Caco-2 (cell line): ENCODE data around the gene DCAF11. TPM values are rescaled to one million over a fixed set of nuclear protein-coding genes. Genes with fewer than 3 reads are reported as not detected.

Experiments
- BruUV-seq: library from RNA; stranded (reverse); fragments of 400-500 nt; replicated peaks from 2 replicates; lab custom pipeline; 2021; lab: Mats Ljungman, UMichigan
- CTCF ChIA-PET: fragments of 300-600 bp; sonication (Branson Sonifier 250); formaldehyde crosslinking; loops from one replicate; lab custom pipeline; 2022; ENCODE audit warnings: antibody characterized with exemption; lab: Charles Lee
- POLR2A ChIA-PET: fragments of 300-600 bp; sonication (Branson Sonifier 250); formaldehyde crosslinking; loops from one replicate; lab custom pipeline; 2022; ENCODE audit warnings: antibody characterized with exemption; lab: Charles Lee
- DNase-seq, 2 experiments: peaks; one replicate each; pipeline versions ENCODE4 v3.0.0 to v3.0.0-alpha.2; 2020 to 2022
- H3K27me3 ChIP-seq: replicated peaks from 2 replicates; pipeline ENCODE4 v1.6.0; 2011; ENCODE audit warnings: low read length; ENCODE audit not compliant: control insufficient read depth, insufficient read depth
- H3K36me3 ChIP-seq: 2 replicates; pipeline ENCODE4 v1.5.1; 2011; ENCODE audit warnings: low read length; ENCODE audit not compliant: control insufficient read depth, insufficient read depth
- H3K4me1 ChIP-seq: fragments of 250-450 bp; sonication (Bioruptor Pico); 2 replicates; pipeline ENCODE4 v1.5.1; 2020; ENCODE audit warnings: mild to moderate bottlenecking
- H3K4me3 ChIP-seq: 2 replicates; pipeline ENCODE4 v1.5.1; 2011; ENCODE audit warnings: low read depth, mild to moderate bottlenecking, control low read depth, low read length
- H3K9me3 ChIP-seq: fragments of 250-450 bp; sonication (Bioruptor Pico); 2 replicates; pipeline ENCODE4 v1.5.1; 2020; ENCODE audit warnings: mild to moderate bottlenecking, moderate library complexity
- H3K27ac Mint-ChIP-seq: one replicate; pipeline ENCODE4 v1.8.0; 2022; ENCODE audit warnings: mixed read lengths; ENCODE audit not compliant: unreplicated experiment
- H3K27me3 Mint-ChIP-seq: one replicate; pipeline ENCODE4 v1.8.0; 2022; ENCODE audit warnings: mixed read lengths; ENCODE audit not compliant: insufficient read depth, unreplicated experiment
- H3K36me3 Mint-ChIP-seq: one replicate; pipeline ENCODE4 v1.8.0; 2022; ENCODE audit warnings: mild to moderate bottlenecking, mixed read lengths; ENCODE audit not compliant: insufficient read depth, unreplicated experiment
- H3K4me1 Mint-ChIP-seq: one replicate; pipeline ENCODE4 v1.8.0; 2022; ENCODE audit warnings: low read depth, mixed read lengths; ENCODE audit not compliant: unreplicated experiment
- H3K4me3 Mint-ChIP-seq: one replicate; pipeline ENCODE4 v1.8.0; 2022; ENCODE audit warnings: mild to moderate bottlenecking, moderate library complexity, mixed read lengths; ENCODE audit not compliant: unreplicated experiment
- H3K9me3 Mint-ChIP-seq: one replicate; pipeline ENCODE4 v1.8.0; 2022; ENCODE audit warnings: mixed read lengths; ENCODE audit not compliant: unreplicated experiment
- intact Hi-C: fragments of 100-400 bp; cut with micrococcal nuclease; formaldehyde crosslinking; loops from one replicate; pipeline ENCODE4 v1.10.0; 2022; ENCODE audit not compliant: unreplicated experiment
- total RNA-seq: library from RNA; stranded (reverse); gene quantifications from 2 replicates; pipeline ENCODE4 v1.2.3, GENCODE V29; 2022
- TF ChIP-seq, protein P1 (sequence below), 2 experiments: fragments of 200-600 bp in 1 of 2; IDR thresholded peaks; 1 replicate in 1 of 2; 2 replicates in 1 of 2; pipeline versions ENCODE4 v1.5.1 to v1.8.0; 2011 to 2022; ENCODE audit warnings: antibody characterized with exemption in 1 of 2, control low read depth in 1 of 2, inconsistent platforms in 1 of 2, low read depth in 1 of 2, low read length in 1 of 2, mild to moderate bottlenecking in 1 of 2, moderate library complexity in 1 of 2; ENCODE audit not compliant: insufficient read depth in 1 of 2, severe bottlenecking in 1 of 2, unreplicated experiment in 1 of 2

DCAF11 gene
- total RNA-seq, 1 experiment from 2014 or later = 65.9 TPM

DNA sequence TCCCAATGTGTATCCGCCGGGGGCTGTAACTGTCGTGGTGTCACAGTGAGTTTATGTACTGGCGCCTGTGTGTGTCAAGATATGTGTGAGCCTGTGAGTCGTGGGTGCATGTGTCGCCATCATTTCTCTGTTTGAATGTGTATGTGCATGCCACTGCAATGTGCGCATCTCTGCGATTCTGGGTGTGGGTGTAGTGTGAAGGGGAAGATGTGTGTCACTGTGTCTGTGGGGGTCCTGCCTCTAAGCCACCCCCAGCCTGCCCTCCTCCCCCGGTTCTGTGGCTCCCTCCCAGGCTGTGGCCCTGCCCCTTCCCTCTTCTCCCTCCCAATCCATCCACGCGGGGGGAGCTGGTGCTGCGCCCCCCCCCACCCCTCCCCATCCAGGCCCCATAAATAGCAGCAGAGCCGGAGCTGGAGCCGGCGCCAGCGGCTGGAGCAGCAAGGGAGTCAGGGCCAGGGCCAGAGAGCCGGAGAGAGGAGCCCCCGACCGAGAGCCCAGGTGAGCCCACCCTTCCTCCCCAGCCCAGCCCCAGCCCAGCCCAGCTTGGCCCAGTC lies 43.4 kb upstream of the DCAF11 start, which contains the start of gene CPNE6:
TSS of gene CPNE6 (plus strand) at position 419 of the 554 bp plus-strand sequence. CDS start 1,375 bp downstream, outside the sequence.
- intact Hi-C loops = no loop called here
- POLR2A ChIA-PET = no interaction called here
- Mint-ChIP-seq H3K4me3 (no peak within 1 kb of the TSS), H3K4me1 (peaks cover 14% of the 10 kb centered on the region), H3K27me3 (no peaks in the 10 kb centered on the region), H3K9me3 (no peaks in the 10 kb centered on the region), H3K27ac (no peak within 1 kb of the TSS), H3K36me3 (no peaks in the 10 kb centered on the region)
- no peaks in the 10 kb centered on the region for H3K27me3 ChIP-seq
- no peak within 1 kb of the TSS for H3K4me3 ChIP-seq
- no peak for DNase-seq
- no peaks in the 10 kb centered on the region for H3K36me3 ChIP-seq
- no TSS peak for BruUV-seq
- CTCF ChIA-PET = interaction anchor here (2.4 kb wide), 1 partner anchor 13 kb away, joined by 6 read pairs; no protein-coding TSS in a partner anchor
- H3K4me1 ChIP-seq = peaks cover 11% of the 10 kb centered on the region; the same call in 1 of the 2 replicates
- H3K9me3 ChIP-seq = no peaks in the 10 kb centered on the region
- TF ChIP-seq, protein P1, sequence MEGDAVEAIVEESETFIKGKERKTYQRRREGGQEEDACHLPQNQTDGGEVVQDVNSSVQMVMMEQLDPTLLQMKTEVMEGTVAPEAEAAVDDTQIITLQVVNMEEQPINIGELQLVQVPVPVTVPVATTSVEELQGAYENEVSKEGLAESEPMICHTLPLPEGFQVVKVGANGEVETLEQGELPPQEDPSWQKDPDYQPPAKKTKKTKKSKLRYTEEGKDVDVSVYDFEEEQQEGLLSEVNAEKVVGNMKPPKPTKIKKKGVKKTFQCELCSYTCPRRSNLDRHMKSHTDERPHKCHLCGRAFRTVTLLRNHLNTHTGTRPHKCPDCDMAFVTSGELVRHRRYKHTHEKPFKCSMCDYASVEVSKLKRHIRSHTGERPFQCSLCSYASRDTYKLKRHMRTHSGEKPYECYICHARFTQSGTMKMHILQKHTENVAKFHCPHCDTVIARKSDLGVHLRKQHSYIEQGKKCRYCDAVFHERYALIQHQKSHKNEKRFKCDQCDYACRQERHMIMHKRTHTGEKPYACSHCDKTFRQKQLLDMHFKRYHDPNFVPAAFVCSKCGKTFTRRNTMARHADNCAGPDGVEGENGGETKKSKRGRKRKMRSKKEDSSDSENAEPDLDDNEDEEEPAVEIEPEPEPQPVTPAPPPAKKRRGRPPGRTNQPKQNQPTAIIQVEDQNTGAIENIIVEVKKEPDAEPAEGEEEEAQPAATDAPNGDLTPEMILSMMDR (IDR thresholded peaks at IDR 0.05; ENCODE audit: insufficient read depth in 1 of 2, low read depth in 1 of 2, low read length in 1 of 2, severe bottlenecking in 1 of 2, unreplicated experiment in 1 of 2) = no peak

DNA sequence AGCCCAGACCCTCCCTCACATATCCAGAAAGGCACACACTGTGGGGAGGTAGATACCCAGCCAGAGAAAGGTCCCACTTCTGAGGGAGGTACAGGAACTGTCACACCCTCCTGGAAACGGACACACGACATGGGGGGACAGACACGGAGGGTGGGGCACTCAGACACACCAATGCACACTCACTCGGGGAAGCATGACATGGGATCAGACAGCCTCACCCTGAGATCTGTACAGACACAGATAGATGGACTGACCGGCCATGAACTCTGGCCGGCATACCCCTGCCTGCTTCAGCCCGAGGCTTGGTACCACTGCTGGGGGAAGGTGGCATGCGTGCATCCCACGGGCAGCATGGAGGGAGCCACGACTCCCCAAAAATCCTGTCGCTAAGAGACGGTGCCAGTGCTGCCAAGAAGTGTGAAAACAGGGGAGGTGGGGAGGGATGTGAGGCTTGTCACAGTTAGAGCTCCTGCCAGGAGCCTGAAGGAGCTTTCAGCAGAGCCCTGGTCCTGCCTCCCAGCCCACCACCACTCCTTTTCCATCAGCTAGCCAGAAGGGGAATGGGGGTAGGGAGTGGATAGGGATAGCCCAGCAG lies 42.6 kb upstream of the DCAF11 start:
- ChIA-PET CTCF (interaction anchor here (2.4 kb wide), 1 partner anchor 14 kb away, joined by 6 read pairs; no protein-coding TSS in a partner anchor), POLR2A (no interaction called here)
- TF ChIP-seq, protein P1 (IDR thresholded peaks at IDR 0.05; ENCODE audit: insufficient read depth in 1 of 2, low read depth in 1 of 2, low read length in 1 of 2, severe bottlenecking in 1 of 2, unreplicated experiment in 1 of 2) = no peak
- Histone ChIP-seq H3K36me3 (no peaks in the 10 kb centered on the region), H3K9me3 (no peaks in the 10 kb centered on the region), H3K27me3 (no peaks in the 10 kb centered on the region), H3K4me1 (peaks cover 4% of the 10 kb centered on the region; the same call in 1 of the 2 replicates), H3K4me3 (no peak overlapping the region)
- intact Hi-C loops = no loop called here
- no peak for DNase-seq
- no peak overlapping the region for H3K4me3 Mint-ChIP-seq
- BruUV-seq = no TSS peak
- H3K36me3 Mint-ChIP-seq = no peaks in the 10 kb centered on the region
- peaks cover 9% of the 10 kb centered on the region for H3K4me1 Mint-ChIP-seq
- H3K27ac Mint-ChIP-seq = no peak overlapping the region
- no peaks in the 10 kb centered on the region for H3K9me3 Mint-ChIP-seq
- H3K27me3 Mint-ChIP-seq = no peaks in the 10 kb centered on the region

DNA sequence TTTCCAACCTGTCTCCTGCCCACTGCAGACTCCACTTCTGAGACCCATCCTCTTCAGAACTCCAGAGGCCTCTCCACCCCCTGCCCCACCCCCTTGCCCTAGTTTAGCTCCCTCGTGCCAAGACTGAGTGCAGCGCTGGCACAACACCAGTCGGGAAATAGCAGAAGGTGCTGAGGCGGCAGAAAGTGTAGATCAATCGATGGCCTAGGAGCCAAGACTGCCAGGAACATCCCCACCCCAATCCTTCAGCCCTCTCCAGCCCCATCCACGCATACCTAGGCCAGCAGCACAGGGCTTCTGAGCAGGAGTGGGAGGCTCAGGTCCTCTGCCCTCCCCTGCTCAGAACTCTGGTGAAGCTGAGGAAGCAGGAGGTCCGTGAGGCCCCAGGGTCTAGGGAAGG lies 42.1 kb upstream of the DCAF11 start:
- no peaks in the 10 kb centered on the region for H3K27me3 Mint-ChIP-seq
- intact Hi-C loops = no loop called here
- Histone ChIP-seq H3K4me1 (no peaks in the 10 kb centered on the region; the same call in 1 of the 2 replicates), H3K4me3 (no peak overlapping the region), H3K36me3 (no peaks in the 10 kb centered on the region), H3K27me3 (no peaks in the 10 kb centered on the region), H3K9me3 (no peaks in the 10 kb centered on the region)
- no peaks in the 10 kb centered on the region for H3K9me3 Mint-ChIP-seq
- ChIA-PET CTCF (interaction anchor here (2.4 kb wide), 1 partner anchor 14 kb away, joined by 6 read pairs; no protein-coding TSS in a partner anchor), POLR2A (no interaction called here)
- H3K36me3 Mint-ChIP-seq = no peaks in the 10 kb centered on the region
- no peak overlapping the region for H3K27ac Mint-ChIP-seq
- H3K4me3 Mint-ChIP-seq = no peak overlapping the region
- peaks cover 9% of the 10 kb centered on the region for H3K4me1 Mint-ChIP-seq
- BruUV-seq = no TSS peak
- no peak for DNase-seq
- TF ChIP-seq, protein P1 (IDR thresholded peaks at IDR 0.05; ENCODE audit: insufficient read depth in 1 of 2, low read depth in 1 of 2, low read length in 1 of 2, severe bottlenecking in 1 of 2, unreplicated experiment in 1 of 2) = no peak
